Measurements from ENCODE around the gene NLRP1. TPM values are rescaled to one million over a fixed set of nuclear protein-coding genes. Genes with fewer than 3 reads are reported as not detected.

The NLRP1 gene
- total RNA-seq, 1 experiment from 2014 or later, result 33.5 TPM

DNA sequence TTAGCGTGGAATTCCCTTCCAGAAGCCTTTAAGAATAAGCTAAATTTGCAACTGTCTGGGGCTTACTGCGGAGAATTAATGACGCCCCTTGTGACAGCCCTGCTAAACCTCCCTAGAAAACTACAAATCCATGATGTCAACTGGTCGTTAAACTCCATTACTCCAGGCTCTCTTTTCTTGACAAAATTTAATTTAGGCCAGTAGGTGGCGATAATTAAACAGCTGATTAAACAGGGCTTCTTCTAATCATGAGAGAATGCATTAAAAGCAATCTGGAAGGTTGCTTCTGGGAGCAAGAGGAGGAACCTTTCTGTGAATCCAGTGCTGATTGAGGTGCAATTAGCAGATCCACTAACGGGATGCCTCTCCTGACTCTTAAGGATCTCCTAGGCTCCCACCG is 8.1 kb upstream of the NLRP1 start:
- BruUV-seq (replicated peaks), result no TSS peak

DNA sequence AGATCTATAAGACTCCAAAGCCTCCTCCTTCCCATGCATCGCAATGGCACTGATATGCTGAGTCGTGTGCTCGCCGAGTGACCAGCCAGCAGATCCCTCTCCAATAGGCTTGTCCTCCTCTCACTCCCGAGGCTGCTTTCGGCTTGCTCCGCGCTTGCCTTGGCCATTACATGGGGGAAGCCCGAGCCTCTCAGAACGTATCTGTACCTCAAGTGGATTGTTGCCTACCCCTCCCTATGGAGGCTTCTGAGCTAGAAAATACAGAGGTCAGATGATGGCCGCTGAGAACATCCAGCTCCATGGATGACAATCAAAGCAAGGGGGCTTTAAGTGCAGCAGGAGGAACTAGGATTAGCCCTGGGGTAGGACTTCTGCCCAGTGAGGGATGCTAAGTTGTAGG is 7.7 kb upstream of the NLRP1 start:
- ChIA-PET CTCF (interaction anchor here (0.5 to 4.4 kb wide), 32 partner anchors 9 to 1700 kb away, joined by 3 to 32 read pairs (median 4); partner anchors contain the start of gene AIPL1), POLR2A (interaction anchor here (0.6 to 1.6 kb wide), 4 partner anchors 182 to 831 kb away, joined by 4 to 5 read pairs (median 4); no protein-coding TSS in a partner anchor)
- TF ChIP-seq, protein P1, sequence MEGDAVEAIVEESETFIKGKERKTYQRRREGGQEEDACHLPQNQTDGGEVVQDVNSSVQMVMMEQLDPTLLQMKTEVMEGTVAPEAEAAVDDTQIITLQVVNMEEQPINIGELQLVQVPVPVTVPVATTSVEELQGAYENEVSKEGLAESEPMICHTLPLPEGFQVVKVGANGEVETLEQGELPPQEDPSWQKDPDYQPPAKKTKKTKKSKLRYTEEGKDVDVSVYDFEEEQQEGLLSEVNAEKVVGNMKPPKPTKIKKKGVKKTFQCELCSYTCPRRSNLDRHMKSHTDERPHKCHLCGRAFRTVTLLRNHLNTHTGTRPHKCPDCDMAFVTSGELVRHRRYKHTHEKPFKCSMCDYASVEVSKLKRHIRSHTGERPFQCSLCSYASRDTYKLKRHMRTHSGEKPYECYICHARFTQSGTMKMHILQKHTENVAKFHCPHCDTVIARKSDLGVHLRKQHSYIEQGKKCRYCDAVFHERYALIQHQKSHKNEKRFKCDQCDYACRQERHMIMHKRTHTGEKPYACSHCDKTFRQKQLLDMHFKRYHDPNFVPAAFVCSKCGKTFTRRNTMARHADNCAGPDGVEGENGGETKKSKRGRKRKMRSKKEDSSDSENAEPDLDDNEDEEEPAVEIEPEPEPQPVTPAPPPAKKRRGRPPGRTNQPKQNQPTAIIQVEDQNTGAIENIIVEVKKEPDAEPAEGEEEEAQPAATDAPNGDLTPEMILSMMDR (IDR thresholded peaks at IDR 0.05; ENCODE audit: unreplicated experiment), result no peak
- no peak overlapping the region for H3K4me3 Mint-ChIP-seq (ENCODE audit: unreplicated experiment)
- H3K36me3 Mint-ChIP-seq (ENCODE audit: insufficient read depth, unreplicated experiment), result no peaks in the 10 kb centered on the region
- DNase-seq (ENCODE audit: unreplicated experiment), result no peak
- peaks cover 47% of the 10 kb centered on the region for H3K27me3 Mint-ChIP-seq (ENCODE audit: insufficient read depth, unreplicated experiment)
- no TSS peak for BruUV-seq (replicated peaks)
- H3K9me3 Mint-ChIP-seq (ENCODE audit: unreplicated experiment), result no peaks in the 10 kb centered on the region
- intact Hi-C loops (cut with micrococcal nuclease), result loop anchor here (1.0 to 5.0 kb wide), 5 partner anchors 115 to 821 kb away; no protein-coding TSS in a partner anchor
- H3K27ac Mint-ChIP-seq (ENCODE audit: low read depth, unreplicated experiment), result no peak overlapping the region
- H3K4me1 Mint-ChIP-seq (ENCODE audit: insufficient read depth, unreplicated experiment), result peaks cover 5% of the 10 kb centered on the region

More for the DNA sequence above, 8.1 kb upstream of the NLRP1 start:
- TF ChIP-seq, protein P1 (IDR thresholded peaks at IDR 0.05; ENCODE audit: unreplicated experiment), result peak; percentile 46
- Mint-ChIP-seq H3K27me3 (ENCODE audit: insufficient read depth, unreplicated experiment) (peaks cover 52% of the 10 kb centered on the region), H3K36me3 (ENCODE audit: insufficient read depth, unreplicated experiment) (no peaks in the 10 kb centered on the region), H3K27ac (ENCODE audit: low read depth, unreplicated experiment) (no peak overlapping the region), H3K4me1 (ENCODE audit: insufficient read depth, unreplicated experiment) (peaks cover 2% of the 10 kb centered on the region), H3K4me3 (ENCODE audit: unreplicated experiment) (no peak overlapping the region), H3K9me3 (ENCODE audit: unreplicated experiment) (no peaks in the 10 kb centered on the region)
- POLR2A ChIA-PET, result interaction anchor here (0.6 to 1.6 kb wide), 4 partner anchors 181 to 830 kb away, joined by 4 to 5 read pairs (median 4); no protein-coding TSS in a partner anchor
- DNase-seq (ENCODE audit: unreplicated experiment), result peak; percentile 59
- intact Hi-C loops (cut with micrococcal nuclease), result loop anchor here (1.0 to 5.0 kb wide), 5 partner anchors 114 to 821 kb away; no protein-coding TSS in a partner anchor
- CTCF ChIA-PET, result interaction anchor here (0.5 to 4.4 kb wide), 33 partner anchors 9 to 882 kb away, joined by 3 to 32 read pairs (median 4); partner anchors contain the start of gene AIPL1

DNA sequence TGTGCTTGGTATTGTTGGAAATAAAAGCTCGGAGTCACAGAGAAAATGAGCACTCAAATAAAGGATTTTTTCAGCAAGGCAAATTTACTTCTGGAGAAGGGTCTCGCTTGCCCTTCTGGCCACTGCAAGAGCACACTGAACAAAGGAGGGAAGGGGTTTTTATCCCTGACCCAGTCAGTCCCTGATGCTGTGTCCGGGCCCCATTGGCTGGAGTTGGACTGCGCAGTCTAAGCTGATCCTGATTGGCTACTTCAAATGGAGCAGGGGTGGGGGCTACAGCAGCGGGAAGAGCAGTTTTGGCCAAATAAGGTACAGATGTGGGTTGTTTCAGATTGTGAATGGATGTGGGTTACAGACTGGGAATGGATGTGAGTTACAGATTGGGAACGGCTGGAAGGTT is 4.3 kb upstream of the NLRP1 start:
- Mint-ChIP-seq H3K27ac (ENCODE audit: low read depth, unreplicated experiment) (no peak overlapping the region), H3K27me3 (ENCODE audit: insufficient read depth, unreplicated experiment) (peaks cover 14% of the 10 kb centered on the region), H3K36me3 (ENCODE audit: insufficient read depth, unreplicated experiment) (no peaks in the 10 kb centered on the region), H3K4me3 (ENCODE audit: unreplicated experiment) (no peak overlapping the region), H3K4me1 (ENCODE audit: insufficient read depth, unreplicated experiment) (peaks cover 18% of the 10 kb centered on the region), H3K9me3 (ENCODE audit: unreplicated experiment) (no peaks in the 10 kb centered on the region)
- no TSS peak for BruUV-seq (replicated peaks)
- intact Hi-C loops (cut with micrococcal nuclease), result no loop called here
- DNase-seq (ENCODE audit: unreplicated experiment), result no peak
- TF ChIP-seq, protein P1 (IDR thresholded peaks at IDR 0.05; ENCODE audit: unreplicated experiment), result no peak
- POLR2A ChIA-PET, result interaction anchor here (1.1 kb wide), 1 partner anchor 691 kb away, joined by 3 read pairs; no protein-coding TSS in a partner anchor
- CTCF ChIA-PET, result interaction anchor here (0.6 to 1.7 kb wide), 10 partner anchors 15 to 846 kb away, joined by 3 to 10 read pairs (median 4); partner anchors contain the start of gene AIPL1

DNA sequence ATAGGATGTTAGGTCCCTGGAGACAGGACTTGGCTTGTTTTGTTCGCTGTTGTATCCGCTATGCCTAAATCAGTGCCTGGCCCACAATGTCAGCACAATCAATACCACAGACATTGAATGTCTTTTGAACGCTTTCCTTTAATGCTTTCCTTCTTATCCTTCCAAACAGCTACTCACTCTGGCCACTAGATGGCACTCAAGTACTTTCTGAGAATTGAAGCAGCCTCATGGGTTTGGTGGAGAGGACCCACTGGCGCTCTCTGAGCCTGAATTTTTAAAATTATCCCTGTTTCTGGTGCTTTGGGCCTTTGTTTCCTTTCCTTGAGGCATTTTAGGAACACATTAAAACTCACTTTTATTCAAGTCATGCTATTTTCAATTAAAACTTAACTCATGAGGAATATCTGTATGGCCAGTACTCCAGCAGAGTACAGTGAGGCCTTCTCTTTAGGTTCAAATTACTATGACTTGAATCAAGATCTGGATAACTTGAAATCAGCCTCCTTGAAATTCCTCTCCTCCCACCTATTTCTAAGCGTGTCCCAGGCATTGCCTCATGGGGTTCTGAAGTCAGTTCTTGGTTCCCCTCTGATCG is 3.2 kb upstream of the NLRP1 start:
- TF ChIP-seq, protein P1 (IDR thresholded peaks at IDR 0.05; ENCODE audit: unreplicated experiment), result peak; percentile 93
- ChIA-PET CTCF (interaction anchor here (0.6 to 1.7 kb wide), 11 partner anchors 18 to 854 kb away, joined by 3 to 10 read pairs (median 3); partner anchors contain the start of gene AIPL1), POLR2A (interaction anchor here (0.6 to 1.2 kb wide), 3 partner anchors 46 to 964 kb away, joined by 3 read pairs; no protein-coding TSS in a partner anchor)
- Mint-ChIP-seq H3K9me3 (ENCODE audit: unreplicated experiment) (no peaks in the 10 kb centered on the region), H3K36me3 (ENCODE audit: insufficient read depth, unreplicated experiment) (peaks cover 2% of the 10 kb centered on the region), H3K4me1 (ENCODE audit: insufficient read depth, unreplicated experiment) (peaks cover 26% of the 10 kb centered on the region), H3K4me3 (ENCODE audit: unreplicated experiment) (peak overlapping the region; percentile 2), H3K27me3 (ENCODE audit: insufficient read depth, unreplicated experiment) (peaks cover 10% of the 10 kb centered on the region), H3K27ac (ENCODE audit: low read depth, unreplicated experiment) (peak overlapping the region; percentile 1)
- intact Hi-C loops (cut with micrococcal nuclease), result loop anchor here (1.0 kb wide), 3 partner anchors 692 to 849 kb away; no protein-coding TSS in a partner anchor
- DNase-seq (ENCODE audit: unreplicated experiment), result peak; percentile 89
- no TSS peak for BruUV-seq (replicated peaks)

Data from MCF 10A (cell line).